ENCODE data around the gene CBX2. TPM values are rescaled to one million over a fixed set of nuclear protein-coding genes. Genes with fewer than 3 reads are reported as not detected.
"Not testable (repeated sequence)": the region's sequence is repeated elsewhere in the genome, so short reads cannot be mapped to it uniquely, and the experiment has no call there.

Gene CBX2
- total RNA-seq, 1 donor from 2014 or later = 2.9 TPM

DNA sequence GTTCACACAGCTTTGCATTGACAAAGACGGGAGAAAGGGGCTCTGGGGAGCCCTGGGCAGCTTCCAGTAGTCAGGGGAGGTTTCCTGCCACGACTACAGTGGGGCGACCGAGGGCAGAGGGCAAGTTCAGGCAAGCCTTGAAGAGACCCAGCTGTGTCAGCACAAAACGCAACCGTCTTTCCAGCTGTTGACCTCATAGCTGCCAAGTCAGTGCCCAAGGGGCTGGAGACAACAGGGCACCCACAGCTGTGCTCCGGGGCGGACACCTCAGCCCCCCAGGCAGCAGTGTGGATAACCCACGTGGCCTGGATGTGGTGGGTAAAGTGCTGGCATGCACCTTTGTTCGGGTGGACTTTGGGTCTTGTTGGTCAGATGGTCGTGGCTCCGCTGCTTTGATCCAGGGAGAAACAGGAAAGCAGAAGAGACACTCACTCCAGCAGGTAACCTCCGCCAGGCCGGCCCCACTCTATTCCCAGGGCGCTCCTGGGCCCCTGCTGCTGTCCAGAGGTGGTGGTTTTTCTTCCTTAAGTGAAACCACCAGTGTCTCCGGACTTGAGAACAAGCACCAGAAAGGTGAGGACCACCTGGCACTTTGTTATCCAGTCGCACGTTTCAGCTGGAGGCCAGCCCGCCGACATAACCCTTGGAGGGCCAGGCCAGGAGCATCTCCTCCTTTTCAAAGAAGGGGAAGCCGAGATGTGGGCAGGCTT lies 17.6 kb upstream of the CBX2 start:
- no peak for ATAC-seq

DNA sequence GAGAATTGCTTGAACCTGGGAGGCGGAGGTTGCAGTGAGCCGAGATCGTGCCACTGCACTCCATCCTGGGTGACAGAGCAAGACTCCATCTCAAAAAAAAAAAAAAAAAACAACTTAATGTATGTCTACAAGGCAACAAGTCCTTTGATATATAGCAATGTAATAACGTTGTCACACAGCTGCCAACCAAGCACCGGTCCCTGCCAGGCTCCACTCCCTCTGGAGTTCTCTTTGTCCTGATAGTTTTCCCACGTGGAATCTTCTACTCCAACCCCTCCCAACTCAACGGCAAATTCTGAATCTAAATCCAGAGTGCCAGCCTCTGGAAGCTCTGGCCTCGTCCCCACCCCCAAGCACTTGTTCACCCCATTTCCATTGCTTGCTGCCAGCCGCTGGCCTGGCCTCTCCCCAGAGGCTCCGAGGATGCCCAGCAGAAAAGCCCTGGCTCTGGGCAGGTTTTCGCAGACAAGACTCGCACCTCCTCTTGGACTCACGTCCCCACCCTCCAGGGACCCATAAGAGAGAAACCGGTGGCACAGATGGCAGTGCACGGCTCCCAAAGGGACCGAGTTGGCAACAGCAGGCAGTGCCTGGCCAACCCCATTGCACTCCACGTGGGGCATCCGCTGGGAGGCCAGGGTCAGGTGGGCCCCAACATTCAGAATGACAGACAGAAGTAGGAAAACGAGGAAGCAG lies 15.9 kb upstream of the CBX2 start:
- intact Hi-C loops (cut with micrococcal nuclease) = no loop called here
- ATAC-seq (no peak), DNase-seq (no peak)

More for the DNA sequence above, 17.6 kb upstream of the CBX2 start:
- no peak for DNase-seq
- intact Hi-C loops (cut with micrococcal nuclease) = no loop called here

DNA sequence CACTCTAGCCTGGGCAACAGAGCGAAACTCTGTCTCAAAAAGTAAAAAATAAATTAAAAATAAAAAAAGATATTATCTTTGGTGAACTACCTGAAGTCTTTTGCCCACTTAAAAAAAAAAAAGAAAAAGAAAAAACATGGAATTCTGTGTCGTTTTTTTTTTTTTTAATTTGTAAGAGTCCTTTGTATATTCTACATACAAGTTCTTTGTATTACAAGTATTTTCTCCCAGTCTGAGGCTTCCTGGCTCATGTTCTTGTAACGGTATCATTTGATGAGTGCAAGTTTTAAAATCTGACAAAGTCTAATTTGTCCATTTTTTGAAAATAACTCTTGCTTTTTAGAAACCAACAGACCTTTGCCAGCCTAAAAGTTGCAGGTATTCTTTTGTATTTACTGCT lies 12.2 kb upstream of the CBX2 start:
- ATAC-seq (no peak), DNase-seq (no peak)
- intact Hi-C loops (cut with micrococcal nuclease) = no loop called here

DNA sequence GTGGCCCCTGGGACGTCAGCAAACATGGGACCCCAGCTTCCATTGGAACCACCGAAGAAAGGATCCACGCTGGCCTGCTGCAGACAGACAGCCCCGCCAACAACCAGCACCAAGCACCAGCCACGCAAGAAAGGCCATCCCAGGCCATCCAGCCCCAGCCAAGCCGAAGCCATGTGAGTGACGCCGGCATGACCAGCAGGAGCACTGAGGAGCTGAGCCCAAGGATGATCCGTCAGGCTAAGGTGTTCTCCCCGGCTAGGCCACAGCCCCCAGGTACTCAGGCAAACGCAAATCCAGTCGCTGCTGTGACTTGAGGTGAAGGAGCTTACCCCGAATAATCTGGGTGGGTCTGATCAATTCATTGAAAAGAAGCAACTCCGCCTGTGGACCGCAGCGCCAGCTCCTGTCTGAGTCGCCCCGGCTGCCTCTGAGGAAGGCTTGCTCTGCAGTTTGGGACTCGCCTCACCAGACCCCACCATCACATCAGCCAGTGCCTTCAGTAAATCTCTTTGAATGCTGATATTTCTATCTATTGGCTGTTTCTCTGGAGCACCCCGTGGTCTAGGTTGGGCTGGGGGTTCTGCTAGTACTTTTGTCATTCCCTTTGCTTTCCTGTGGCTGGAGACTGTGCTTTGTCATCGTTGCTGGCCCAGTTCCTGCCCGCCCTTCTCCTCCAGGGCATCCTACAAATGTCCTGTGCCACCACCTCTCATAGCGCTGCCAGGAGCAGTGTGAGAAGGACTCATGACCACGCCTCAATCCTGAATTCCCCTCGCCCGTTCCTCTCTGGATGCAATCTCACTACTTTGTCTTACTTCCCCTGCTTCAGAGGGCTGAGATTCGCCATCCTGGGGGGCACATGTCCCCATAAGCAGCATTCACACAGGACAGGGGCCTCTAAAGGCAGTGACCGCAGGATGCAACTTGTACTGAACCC lies 8.1 kb upstream of the CBX2 start:
- ATAC-seq = no peak
- no peak for DNase-seq
- intact Hi-C loops (cut with micrococcal nuclease) = no loop called here

DNA sequence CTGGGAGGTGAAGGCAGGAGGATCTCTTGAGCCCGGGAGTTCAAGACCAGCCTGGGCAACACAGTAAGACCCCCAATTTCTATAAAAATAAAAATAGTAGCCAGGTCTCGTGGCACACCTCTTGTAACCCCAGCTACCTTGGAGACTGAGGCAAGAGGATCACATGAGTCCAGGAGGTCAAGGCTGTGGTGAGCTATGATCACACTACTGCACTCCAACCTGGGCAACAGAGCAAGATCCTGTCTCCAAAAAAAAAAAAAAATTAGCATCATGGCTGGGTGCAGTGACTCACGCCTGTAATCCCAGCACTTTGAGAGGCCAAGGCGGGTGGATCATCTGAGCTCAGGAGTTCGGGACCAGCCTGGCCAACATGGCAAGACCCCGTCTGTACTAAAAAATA lies 6.7 kb upstream of the CBX2 start:
- ATAC-seq (no peak), DNase-seq (no peak)
- intact Hi-C loops (cut with micrococcal nuclease) = no loop called here

DNA sequence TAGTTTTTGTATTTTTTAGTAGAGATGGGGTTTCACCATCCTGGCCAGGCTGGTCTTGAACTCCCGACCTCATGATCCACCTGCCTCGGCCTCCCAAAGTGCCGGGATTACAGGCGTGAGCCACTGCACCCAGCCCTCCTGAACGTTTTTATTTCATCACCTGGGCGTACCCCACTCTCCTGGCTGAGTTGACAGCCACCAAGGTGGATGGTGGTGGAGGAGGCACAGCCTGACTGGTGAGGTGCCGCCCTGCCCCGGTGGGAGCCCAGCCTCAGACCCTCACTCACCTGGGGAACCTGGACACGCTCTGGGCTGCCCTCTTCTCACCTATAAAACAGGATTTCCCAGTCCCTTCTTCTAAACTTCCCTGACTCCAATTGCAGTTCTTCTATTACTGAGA lies 5.2 kb upstream of the CBX2 start:
- intact Hi-C loops (cut with micrococcal nuclease); ATAC-seq; DNase-seq: not testable (repeated sequence)

DNA sequence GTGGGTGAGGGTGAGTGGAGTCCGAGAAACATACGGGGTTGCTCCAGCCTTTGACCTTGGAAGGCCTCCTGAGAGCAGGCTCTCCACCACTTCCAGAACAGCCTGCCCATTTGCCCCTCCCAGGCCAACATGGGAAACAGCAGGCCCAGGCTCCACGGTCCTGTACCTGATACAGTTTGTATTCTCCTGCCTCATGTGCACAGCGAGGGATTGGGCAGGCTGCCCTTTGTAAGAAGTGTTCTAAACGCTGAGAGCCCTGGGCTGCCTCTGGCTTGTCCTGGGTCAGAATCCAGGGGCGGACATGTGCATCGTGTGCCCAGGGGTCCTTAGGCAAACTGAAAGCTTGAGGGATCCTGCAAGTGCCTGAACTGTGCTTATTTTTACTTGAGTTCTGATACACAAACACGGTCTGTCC lies 3.4 kb upstream of the CBX2 start:
- ATAC-seq = no peak
- DNase-seq = no peak
- intact Hi-C loops (cut with micrococcal nuclease) = no loop called here

DNA sequence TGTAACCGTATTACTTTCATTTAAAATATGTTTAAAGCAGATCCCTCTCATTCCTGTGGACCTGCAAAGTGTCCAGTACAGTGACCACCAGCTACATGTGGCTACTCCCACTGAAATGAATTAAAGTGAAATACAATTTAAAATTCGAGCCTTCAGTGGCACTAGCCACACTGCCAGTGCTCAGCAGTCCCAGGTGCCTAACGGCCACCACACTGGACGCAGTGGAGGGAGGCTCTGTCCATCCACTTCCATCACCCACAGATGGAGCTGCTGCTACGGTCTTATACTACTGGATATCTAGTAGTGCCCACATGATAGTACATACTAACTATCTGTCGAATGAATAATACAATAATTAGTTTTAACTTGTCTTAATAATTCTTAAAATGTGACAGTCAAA lies 2.3 kb upstream of the CBX2 start:
- ATAC-seq = no peak
- intact Hi-C loops (cut with micrococcal nuclease) = no loop called here

DNA sequence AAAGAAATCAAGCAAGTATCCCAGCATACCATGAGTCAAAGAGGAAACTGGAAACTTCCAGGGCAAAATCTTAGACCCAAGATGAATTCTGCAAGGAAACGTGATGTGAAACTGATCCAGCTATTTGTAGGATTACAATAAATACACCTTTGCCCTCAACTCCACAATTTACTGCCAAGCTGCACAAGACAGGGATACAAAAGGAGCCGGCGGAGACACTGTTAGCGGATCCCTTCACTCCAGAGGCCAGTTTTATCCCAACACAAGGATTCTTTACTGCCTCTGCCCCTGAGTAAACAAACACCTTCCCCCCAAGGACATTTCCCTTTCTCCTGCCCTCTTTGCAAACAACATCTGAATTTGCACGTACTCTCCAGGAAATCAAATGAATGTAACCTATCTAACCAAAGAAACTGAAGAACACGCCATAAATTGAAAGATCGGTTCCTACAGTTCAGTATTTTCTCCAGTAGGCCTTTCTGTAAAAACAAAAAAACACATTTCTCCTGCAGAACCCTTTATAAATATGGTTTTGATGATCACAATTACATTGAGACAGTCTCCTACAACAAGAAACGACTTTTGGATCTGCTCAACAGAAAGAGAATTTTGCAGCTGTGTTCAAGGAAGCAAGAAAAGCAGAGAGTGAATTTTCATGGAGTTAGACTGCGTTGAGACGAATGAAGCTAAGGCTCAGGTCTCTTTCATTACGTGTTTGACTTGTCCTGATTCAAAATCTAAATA lies 1.4 kb upstream of the CBX2 start:
- no peak for ATAC-seq
- no peak for DNase-seq
- intact Hi-C loops (cut with micrococcal nuclease) = no loop called here

More for the DNA sequence above, 2.3 kb upstream of the CBX2 start:
- no peak for DNase-seq

DNA sequence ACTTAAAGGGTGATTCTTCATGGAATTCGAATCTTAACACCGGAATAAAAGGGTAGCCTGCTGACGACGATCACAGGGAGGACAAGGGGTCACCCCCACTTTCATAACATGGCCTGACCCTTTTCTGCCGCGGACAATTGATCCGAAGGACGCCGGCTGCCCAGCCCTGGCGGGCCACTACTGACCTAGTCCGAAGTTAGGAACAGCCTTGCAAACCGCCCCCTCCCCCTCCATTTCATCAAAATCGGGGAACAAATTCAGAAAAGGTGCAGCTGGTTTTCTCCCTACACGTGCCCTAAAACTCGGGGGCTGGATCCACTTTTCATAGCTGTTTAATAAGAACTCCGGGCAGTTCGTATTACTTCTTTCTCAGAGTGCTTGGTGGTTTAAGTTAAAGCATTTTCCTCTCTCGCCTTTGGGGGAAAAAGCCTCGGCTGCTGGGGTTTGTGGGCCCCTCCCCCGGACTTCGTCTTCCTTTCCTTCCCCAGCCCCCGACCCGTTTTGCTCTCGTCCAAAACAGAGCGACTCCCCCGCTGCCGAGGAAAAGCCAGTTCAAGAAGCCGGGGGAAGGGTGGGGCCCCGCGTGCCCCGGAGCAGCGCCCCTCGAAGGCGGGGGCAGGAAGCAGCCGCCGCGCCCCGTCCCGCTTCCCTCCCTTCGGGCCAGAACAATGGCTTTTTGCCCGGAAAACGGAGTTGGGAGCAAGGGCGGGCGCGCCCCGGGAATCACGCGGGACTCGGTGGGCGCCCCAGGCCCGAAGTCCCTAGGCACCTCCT lies 641 bp upstream of the CBX2 start:
- intact Hi-C loops (cut with micrococcal nuclease) = no loop called here
- ATAC-seq = peak; percentile 73
- DNase-seq = peak; percentile 79

DNA sequence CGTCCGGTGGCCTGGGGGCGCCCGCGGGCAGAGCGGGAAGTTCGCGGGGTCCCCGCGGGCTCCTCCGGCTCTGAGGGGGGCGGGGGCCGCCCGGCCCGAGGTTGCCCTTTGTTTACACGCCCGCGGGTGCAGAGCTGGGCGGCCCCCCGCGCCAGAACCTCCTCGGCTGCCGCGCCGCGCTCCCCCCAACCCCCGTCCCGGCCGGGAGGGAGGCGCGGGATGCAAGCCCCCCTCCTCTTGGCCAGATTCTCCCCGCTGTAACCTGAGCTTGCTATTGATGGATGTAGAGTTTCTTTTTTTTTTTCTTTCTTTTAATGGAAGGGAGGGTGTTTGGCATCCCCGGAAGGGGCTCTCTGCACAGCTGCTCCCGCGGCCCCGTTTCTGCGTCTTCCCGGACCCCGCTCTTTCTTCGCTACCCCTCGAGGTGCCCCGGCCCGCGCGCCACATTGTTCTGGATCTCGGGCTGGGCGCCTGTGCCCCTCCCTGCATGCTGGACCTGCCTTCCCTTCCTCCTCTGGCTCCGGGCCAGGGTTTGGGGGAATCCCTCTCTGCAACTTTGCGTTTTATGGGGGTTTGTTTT lies 646 bp downstream of the CBX2 start:
- no peak for ATAC-seq

DNA sequence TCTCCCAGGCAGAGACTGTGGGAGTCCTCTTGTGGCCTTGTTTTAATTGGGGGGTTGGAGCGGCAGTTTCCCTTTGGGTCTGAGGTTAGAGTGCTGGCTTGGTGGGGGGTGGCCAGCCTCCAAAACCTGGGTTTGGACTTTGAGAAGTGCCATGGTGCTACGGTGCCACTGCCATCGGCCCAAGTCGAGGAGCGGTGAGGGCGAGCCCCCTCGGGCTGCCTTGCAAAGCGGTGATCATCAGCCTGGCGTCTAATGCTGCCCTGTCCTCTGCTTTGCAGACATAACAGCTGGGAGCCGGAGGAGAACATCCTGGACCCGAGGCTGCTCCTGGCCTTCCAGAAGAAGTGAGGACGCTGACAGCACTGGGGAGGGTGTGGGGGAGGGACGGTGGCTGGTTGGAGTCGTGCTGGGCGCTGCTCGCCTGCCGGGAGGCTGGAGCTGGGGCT lies 1.2 kb downstream of the CBX2 start:
- ATAC-seq = no peak
- intact Hi-C loops (cut with micrococcal nuclease) = no loop called here
- no peak for DNase-seq

More for the DNA sequence above, 646 bp downstream of the CBX2 start:
- DNase-seq = no peak
- intact Hi-C loops (cut with micrococcal nuclease) = no loop called here

DNA sequence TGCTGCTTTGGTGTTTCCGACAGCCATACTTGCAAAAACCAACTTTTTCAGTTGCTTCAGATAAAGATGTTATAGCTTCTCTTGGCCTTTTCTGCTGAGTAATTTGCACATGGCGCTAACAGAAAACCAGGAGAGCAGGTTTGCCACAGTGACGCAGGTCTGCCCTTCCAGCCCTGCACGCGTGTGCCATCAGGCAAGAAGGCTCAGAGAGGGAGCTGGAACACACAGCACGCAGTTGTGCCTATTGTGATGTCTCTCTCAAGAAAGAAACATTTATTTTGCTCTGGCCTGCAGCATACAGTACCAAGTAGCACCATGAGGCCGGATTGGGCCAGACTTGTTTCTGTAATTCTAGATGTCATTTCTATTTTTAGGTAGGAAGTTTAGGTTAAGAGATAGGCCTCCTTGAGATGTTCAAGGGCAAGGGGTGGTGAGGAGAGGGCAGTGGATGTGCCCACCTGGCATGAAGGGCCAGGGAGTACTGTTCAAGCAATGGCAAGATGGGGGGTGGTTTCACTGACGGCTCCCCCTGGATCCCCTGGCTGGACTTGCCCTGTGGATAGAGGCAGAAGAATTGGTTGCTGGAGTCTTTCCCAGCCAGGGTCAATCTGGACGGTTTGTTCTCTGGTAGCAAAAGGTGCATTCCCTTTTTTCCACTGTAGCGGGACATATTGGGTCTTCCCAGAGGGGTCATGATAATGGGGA lies 1.9 kb downstream of the CBX2 start:
- no peak for ATAC-seq

DNA sequence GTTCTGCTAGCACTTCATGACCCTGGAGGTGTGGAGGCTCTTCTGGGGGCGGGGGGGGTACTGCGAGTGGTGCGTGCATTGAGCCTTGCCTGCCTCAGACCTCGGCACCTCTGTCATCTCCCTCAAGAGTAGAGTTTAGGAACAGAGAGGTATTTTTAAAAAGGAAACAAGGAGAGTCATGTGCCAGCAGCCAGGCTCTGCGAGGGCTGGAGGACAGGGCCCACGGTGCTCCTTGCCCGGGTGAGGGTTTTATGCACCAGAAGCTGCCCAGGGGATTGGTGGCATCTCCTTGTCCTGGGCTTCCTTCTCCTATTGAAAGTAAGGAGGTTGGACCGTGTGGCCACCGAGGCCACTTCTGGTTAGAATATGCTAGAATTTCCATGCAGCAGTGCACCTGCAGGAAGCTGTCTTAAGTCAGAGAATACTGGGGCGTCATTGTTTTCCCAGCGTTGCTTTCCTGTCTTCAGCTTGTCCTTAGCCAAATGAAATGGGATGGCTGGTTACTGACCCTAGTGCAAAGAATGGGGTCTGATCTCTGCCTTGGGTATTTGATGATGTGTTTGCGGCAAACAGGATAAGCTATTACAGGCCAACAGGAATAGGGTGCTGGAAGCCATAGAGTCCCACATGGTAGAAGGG lies 3.2 kb downstream of the CBX2 start:
- DNase-seq (no peak), ATAC-seq (no peak)
- intact Hi-C loops (cut with micrococcal nuclease) = no loop called here

More for the DNA sequence above, 1.9 kb downstream of the CBX2 start:
- intact Hi-C loops (cut with micrococcal nuclease) = no loop called here
- no peak for DNase-seq

DNA sequence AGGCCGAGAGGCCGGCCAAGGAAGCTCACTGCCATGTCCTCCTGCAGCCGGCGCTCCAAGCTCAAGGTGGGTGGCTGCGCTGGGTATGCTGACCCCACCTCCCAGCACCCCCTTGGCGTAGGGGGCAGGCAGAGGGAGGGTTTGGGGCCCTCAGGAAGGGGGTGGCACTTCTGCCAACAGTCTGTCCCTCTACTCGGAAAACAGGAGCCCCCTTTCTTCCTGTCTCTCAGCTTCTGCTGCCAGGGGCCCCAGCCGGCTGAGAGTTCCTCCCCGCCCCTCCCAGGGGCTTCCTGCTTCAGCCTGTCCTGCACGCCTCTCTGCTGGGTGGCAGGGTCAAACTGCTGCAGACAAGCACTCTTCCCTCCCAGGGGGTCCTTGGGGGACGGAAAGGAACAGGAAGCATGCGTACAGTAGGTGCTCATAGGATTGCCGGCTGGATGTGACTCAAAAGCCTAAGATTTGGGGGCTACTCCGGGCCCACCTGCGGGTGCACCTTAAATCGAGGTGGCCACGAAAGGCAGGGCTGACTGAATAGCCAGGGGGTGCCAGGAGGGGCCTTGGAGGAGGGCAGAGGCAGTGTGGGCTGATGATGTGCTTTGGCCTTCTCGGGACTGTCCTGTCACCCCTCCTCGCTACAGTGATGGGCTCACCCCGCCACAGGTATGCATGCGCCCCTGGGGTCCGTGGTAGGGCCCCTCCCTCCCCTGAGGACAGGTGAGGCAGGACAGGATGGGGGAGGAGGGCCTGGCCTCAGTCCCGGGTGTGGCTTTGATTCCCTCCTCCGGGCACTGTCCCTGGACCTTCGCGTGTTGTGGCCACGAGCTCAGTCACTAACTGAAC lies 4.0 kb downstream of the CBX2 start:
- ATAC-seq (no peak), DNase-seq (no peak)
- intact Hi-C loops (cut with micrococcal nuclease) = no loop called here

DNA sequence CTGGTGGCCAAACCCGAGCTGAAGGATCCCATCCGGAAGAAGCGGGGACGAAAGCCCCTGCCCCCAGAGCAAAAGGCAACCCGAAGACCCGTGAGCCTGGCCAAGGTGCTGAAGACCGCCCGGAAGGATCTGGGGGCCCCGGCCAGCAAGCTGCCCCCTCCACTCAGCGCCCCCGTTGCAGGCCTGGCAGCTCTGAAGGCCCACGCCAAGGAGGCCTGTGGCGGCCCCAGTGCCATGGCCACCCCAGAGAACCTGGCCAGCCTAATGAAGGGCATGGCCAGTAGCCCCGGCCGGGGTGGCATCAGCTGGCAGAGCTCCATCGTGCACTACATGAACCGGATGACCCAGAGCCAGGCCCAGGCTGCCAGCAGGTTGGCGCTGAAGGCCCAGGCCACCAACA lies 5.9 kb downstream of the CBX2 start:
- ATAC-seq (no peak), DNase-seq (no peak)
- intact Hi-C loops (cut with micrococcal nuclease) = no loop called here

Data from left ventricle myocardium superior (tissue), 1 donor.